Embryonic facial prominence (tissue), 1 donor: ENCODE data around the gene ALKBH4.
A peak's percentile ranks its signal among the peaks of the same experiment; 100 is the strongest.
"Not testable (repeated sequence)": the region's sequence is repeated elsewhere in the genome, so short reads cannot be mapped to it uniquely, and the experiment has no call there.

Experiments used
- DNase-seq: peaks from one replicate; pipeline ENCODE4 v3.0.0-alpha.2; 2016; ENCODE audit errors: extremely low spot score

ALKBH4 gene, protein sequence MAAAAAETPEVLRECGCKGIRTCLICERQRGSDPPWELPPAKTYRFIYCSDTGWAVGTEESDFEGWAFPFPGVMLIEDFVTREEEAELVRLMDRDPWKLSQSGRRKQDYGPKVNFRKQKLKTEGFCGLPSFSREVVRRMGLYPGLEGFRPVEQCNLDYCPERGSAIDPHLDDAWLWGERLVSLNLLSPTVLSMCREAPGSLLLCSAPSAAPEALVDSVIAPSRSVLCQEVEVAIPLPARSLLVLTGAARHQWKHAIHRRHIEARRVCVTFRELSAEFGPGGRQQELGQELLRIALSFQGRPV

DNA sequence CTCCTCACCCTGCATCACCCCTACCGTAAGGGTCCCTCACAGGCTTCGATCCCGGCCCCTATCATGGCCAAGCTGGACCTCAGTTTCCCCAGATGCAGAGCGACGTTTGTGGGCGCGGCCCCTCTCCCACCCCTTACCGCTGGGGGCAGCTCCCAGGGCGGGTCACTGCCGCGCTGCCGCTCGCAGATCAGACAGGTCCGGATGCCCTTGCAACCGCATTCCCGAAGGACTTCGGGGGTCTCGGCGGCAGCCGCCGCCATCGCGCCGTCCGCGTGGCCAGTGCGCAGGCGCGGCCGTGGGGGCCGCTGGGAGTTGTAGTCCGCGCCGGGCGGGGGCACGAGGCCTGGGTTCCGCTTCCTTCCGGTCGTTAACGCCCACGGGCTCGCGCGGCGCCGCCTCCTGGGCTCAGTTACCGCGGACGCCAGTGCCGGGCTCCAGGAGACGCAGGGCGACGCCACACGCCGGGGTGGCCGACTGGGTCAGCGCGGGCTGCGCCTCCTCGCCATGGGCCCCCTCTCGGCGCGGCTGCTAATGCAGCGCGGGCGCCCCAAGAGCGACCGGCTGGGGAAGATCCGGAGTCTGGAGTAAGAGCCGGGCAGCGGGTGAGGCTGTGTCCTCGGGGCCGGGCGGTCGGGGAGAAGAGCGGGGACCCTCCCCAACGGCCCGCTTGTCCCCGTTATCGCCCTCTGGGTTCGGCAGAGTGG lies at the start of gene ALKBH4, which contains the start of gene LRWD1:
ALKBH4 (minus strand) TSS at position 287 of the 704 bp plus-strand sequence; CDS start at position 260, 27 bp downstream.
LRWD1 (plus strand) TSS at position 408 of the 704 bp plus-strand sequence; CDS start at position 505, 97 bp downstream.
- DNase-seq: peak; percentile 76

DNA sequence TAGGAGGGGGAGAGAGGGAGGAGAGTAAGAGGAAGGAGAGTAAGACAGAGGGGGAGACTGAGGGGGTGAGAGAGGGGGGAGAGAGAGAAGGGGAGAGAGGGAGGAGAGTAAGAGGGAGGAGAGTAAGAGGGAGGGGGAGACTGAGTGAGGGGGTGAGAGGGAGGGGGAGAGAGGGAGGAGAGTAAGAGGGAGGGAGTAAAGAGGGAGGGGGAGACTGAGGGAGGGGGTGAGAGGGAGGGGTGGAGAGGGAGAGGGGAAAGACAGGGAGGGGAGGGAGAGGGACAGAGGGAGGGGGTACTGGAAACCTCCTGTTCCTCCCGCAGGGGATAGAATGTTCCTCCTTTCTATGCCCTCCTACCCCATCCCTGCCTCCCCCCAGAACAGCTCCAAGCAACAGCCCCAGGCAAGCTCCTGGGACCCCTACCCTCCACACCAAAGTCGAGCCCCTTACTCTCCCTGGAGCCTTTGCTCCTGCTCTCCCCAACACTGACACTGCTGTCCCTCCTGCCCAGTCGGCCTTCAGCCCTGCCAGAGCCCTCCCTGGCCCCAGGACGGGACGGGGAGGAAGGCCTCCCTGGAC lies 48.1 kb upstream of the ALKBH4 start:
- DNase-seq: peak; percentile 99

DNA sequence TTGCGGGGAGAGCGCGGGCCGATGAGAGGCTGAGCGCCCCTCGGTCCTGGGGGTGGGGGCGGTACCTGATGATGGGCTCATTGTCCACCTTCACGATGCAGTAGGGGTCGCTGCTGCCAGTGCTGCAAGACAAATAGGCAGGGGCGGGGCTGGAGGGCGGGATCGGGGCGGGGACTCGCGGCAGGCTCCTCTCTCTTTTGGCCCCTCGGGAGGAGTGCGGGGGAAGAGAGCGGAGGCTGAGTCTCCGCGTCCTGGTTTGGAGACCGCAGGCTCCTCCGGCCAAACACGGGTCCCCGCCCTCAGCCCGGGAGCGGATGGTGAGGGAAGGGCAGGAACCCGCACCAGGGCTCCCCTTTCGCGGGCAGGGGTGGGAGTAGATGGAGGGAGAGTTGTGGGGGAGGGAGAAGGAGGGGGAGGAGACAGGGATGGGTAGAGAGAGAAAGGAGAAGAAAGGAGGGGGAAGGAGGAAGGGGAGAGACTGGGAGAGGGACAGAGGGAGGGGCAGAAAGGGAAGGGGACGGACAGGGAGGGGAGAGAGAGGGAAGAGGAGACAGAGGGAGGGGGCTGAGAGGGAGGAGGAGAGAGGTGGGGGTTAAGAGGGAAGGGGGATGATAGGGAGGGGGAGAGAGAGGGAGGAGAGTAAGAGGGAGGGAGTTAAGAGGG lies 47.3 kb upstream of the ALKBH4 start:
- DNase-seq: not testable (repeated sequence)

DNA sequence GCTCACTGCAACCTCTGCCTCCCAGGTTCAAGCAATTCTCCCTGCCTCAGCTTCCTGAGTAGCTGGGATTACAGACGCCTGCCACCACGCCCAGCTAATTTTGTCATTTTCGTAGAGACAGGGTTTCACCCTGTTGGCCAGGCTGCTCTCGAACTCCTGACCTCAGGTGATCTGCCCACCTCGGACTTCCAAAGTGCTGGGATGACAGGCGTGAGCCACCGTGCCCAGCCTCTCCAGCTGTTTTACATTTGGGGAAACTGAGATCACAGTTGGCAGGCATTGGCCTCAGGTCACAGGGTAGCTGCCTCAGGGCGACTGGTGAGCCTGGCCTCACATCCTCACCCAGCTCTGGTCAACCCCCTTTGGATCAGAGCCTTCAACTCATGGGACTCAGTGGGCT lies 45.9 kb upstream of the ALKBH4 start:
- DNase-seq: not testable (repeated sequence)

DNA sequence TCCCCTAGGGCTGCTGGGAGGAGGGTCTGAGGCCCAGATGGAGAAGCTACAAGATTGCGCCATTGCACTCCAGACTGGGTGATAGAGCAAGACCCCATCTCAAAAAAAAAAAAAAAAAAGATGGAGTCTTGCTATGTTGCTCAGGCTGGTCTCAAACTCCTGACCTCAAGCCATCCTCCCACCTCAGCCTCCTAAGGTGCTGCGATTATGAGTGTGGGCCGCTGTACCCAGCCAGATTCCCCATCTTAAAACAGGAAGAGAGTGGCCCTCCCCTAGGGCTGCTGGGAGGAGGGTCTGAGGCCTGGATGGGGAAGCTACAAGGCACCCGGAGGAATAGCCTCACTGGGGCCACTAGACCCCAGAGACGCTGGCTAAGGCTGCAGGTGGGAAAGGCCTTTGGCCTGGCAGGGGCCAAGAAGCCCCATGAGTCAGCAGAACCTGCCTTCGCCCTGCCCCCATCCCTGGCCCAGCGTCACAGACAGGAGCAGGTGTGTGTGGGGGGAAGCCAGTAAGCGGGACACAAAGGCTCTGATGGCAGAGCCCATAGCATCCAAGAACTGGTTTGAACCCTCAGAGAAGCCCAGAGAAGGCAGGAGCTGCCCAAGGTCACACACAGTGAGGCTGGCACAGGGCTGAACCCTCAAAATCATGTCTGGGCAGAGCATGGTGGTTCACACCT lies 42.9 kb upstream of the ALKBH4 start:
- DNase-seq: not testable (repeated sequence)

DNA sequence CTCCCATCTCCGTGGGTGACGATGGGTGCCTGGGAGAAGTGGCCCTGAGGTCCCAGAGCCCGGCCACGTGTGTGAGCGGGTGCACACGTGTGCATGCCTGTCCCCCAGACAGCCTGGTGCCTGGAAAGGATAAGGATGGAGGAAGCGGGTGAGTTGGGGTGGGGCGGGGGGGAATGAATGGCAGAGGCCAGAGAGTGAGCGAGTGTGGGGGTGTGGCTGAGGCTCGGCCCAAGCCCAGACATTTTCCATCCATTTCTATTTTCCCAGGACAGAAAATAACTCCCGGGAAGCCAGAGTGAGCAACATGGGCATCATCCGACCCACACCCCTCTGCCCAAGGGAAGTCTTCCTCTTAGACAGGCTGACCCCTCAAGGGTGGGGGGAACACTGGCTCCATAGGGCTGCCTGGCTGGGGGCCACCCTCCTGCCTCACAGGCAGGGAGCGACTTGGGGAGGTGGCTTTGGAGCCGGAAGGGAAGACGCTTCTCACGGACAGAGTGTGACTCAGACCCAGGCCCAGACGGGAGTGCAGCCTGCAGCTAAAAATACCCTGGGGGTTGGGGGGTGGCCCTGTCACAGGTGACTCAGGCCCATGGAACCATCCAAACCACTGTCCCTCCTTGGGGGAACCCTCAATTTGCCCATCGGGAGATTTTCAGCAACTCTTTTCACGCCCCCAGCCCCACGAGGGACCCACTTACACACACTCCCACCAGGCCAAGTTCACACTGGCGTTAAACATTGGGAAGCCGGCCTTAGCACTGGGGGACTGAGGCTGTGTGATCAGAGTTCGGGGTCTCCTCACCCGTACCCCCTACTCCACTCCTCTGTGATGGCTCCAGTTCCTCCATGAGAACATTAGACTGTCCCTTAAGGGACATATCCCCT lies 40.9 kb upstream of the ALKBH4 start:
- DNase-seq: not testable (repeated sequence)

DNA sequence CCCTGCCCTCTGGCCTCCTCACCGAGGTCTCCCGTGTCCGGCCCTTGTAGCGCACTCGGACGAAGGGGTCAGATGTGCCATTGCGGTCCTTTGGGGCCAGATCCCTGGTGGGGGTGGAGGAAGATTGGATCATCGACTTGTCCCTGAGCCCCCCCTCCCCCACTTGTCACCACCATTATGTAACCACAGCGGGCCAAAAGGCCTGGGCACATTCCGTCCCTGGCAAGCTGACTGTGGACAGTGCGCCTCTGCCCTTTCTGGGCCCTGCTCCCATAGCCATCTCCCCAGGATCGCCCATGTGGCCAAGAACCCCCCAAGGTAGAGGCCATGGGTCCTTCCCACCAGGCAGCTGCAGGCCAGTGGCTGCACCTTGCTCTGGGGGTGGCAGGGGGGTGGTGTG lies 38.5 kb upstream of the ALKBH4 start:
- DNase-seq: not testable (repeated sequence)

DNA sequence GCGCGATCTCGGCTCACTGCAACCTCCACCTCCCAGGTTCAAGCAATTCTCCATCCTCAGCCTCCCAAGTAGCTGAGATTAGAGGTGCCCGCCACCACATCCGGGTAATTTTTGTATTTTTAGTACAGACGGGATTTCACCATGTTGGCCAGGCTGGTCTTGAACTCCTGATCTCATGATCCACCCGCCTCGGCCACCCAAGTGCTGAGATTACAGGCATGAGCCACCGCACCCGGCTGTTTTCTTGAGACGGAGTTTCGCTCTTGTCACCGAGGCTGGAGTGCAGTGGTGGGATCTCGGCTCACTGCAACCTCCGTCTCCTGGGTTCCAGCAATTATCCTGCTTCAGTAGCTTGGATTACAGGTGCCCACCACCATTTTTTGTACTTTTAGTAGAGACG lies 33.7 kb upstream of the ALKBH4 start:
- DNase-seq: not testable (repeated sequence)

DNA sequence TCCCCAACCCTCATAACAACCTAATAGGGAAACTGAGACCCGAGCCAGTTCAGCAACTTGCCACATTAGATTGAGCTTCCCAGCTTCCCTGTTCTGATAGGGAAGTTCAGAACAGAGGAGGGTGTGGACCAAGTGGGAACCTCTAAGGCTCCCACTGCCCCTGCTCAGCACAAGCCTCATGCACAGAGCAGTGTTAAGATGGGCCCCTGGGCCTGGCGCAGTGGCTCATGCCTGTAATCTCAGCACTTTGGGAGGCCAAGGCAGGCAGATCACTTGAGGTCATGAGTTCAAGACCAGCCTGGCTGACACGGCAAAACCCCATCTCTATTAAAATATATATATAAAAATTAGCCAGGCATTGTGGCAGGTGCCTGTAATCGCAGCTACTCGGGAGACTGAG lies 32.6 kb upstream of the ALKBH4 start:
- not testable (repeated sequence) for DNase-seq

DNA sequence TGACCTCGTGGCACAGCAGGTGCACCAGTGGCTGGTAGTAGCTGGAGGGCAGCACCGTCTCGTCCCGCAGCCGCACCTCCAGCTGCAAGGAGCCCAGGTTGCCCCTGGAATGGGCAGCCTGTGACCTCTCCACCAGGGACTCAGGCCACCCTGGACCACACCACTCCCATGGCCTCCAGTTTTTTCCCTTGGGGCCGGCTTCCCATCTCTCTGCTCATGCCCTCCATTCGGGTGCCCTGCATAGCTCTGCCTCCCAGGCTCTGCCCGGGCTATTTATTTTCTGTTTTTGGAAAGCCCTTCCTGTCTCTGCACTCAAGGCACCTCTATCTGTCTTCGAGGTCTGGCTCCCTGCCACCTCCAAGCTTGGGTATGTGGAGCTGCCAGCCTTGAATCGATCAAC lies 32.2 kb upstream of the ALKBH4 start:
- not testable (repeated sequence) for DNase-seq

DNA sequence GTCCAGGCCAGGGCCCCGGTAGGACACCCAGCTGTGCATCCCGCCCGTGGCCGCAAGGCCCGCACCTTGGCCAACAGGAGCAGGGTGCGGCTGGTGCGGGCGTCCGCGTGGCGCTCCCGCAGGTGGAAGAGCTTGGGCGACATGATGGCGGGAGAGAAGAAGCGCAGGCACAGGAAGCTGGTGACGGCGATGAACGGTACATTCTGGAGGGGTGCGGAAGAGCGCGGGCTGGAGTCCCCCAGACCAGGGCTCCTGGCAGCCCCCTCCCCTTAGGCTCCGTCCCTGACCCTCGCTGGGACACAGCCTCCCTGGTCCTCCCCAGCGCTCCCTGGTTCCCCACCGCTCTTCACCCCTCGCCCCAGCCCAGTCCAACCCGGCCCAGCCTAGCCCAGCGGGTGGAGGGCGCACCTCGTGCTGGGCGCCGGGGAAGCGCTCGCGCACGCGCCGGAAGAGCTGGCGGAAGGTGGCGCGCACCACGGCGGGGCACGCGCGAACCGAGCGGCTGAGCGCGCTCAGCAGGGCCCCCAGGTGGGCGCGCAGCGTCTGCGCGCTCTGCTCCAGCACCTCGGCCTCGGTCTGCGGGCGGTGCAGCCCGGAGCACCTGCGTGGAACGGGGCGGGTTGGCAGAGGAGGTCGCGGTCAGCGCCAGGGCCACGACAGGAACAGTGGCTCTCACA lies 29.9 kb upstream of the ALKBH4 start:
- not testable (repeated sequence) for DNase-seq

DNA sequence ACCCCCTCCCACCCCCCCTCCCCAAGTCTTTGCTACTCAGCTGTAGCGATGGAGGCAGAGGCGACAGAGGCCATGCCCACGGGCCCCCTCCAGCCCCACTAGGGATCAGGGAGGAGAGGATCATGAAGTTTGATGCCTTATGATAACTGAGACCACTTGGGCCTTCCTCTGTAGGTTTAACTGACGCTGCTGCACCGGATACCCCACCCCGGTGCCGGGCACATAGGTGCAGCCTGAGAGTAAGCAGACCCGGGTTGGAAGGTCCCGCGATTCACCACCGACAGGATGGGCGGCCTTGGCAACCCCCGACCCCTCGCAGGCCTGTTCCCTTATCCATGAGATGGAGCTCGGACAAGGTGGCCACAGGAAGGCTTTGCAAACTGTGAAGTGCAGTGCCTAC lies 29.4 kb upstream of the ALKBH4 start:
- DNase-seq: not testable (repeated sequence)

DNA sequence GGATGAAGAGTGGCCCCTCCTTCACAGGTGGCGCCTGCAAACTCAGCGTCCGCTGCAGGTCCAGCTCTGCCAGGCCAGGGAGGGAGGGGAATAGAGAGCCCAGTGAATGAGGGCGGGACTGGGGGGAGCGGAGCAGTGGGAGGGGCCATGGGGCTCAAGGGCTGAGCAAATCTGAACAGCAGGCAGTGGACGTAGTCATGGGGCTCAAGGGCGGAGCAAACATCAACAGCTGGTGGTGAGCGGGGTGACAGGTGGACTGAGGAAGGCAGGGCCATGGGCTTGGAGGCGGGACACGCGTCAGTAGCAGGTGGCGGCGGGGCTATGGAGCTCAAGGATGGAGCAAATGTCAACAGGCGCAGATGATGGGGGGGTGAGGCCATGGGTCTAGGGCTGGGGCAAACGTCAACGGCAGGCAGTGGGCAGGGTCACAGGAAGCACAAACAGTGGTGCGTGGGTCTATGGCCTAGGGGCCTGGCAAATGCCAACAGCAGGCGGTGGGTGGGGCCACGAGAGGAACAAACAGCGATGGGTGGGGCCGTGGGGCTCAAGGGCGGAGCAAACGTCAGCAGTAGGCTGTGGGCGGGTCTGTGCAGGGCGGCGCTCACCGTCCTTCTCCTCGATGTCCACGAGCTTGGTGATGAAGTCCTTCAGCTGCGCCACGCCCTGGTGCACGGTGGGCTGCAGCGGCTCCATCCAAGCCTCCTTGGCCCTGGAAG lies 28.7 kb upstream of the ALKBH4 start:
- not testable (repeated sequence) for DNase-seq

DNA sequence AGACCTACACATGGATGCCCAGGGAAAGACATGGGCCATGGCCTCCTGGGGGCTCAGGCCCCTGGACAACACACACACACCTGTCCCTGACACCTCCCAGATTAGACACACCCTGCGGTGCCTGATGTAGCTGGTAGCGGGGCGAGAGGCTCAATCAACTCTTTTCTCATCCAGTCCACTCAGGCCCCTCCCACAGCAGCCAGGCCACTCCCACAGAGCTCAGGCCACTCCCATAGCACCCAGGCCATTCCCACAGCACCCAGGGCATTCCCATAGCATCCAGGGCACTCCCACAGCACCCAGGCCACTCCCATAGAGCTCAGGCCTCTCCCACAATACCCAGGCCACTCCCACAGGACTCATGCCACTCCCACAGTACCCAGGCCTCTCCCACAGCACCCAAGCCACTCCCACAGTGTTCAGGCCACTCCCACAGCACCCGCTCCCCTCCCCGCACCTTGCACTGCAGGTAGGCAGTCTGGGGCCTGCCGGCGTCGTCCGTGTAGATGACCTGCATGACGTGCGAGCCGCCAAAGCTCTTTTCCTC lies 25.9 kb upstream of the ALKBH4 start:
- DNase-seq: not testable (repeated sequence)

DNA sequence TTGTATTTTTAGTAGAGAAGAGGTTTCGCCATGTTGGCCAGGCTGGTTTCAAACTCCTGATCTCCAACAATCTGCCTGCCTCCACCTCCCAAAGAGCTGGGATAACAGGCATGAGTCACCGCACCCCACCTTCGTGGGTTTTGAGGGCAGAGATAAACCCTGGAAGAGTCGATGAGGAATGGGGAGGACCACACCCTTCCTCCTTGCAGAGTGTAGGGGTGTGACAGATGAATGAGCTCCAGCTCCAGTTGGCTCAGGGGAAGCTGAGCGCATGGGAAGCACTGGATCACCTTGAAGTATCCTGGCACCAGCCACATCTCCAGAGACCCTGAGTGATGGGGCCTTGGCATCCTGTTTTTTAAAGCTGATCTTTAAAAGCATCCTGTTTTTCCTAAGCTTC lies 19.7 kb upstream of the ALKBH4 start:
- not testable (repeated sequence) for DNase-seq

DNA sequence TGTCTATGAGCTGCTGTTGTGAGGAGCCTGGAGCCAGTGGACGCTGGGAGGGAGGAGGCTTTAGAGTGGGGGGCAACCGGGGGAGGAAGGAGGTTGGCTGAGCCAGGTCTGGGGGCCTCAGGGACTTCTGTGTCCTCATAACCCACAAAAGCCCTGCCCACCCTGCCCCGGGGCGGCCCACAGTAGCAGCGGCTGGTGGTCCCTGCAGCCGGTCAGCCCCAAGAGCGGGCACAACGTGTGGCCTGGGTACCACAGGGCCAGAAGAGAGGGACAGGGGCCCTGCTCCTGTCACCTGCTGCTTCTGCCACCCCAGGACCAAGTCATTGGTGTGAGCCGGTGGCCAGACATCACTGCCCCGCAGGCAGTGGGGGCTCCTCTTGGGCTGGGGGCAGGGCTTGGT lies 17.3 kb upstream of the ALKBH4 start:
- DNase-seq: not testable (repeated sequence)

DNA sequence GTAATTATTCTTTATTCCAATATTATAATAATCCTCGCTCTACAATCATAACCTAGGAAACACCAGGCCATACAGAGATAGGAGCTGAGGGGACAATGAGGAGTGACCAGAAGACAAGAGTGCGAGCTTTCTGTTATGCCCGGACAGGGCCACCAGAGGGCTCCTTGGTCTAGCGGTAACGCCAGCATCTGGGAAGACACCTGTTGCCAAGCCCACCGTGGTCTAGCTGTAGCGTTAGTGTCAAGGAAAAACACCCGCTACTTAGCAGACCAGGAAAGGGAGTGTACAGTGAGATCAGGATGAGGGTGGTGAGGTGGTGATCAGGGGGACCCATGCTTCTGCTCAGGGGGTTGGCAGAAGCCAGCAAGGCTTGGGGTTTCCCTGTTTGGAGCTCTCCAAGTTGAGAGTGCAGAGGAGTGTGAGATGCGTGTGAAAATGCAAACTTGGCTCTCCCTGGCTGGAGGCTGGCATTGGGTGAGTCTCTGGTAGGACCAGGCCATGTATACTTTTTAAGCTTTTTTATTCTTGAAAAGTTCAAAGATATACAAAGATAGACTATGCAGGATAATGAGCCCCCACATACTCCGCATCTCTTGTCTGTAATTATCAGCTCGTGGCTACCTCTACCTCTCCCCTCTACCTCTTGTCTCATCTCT lies 15.4 kb upstream of the ALKBH4 start:
- not testable (repeated sequence) for DNase-seq

DNA sequence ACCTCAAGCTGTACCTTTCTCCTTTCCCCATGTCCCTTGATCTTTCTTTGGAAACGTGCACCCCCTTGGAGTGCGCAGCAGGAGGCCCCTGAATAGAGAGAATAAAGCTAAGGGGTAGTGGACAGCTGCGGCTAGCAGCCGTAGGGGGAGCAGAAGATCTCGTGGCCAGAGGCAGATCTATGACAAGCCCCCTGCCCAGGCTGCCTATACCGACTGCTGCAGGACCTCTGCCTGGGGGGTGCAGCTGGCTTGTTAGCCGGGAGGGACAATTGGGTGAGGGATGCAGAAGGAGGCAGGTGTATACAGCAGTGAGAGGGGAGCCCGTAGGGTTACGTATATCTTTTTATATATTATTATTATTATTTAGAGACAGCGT lies 14.5 kb upstream of the ALKBH4 start:
- DNase-seq: not testable (repeated sequence)
